ACC112 (cell line): ENCODE measurements around the gene TMEM17.

ENCODE experiments used
- H2AFZ ChIP-seq: fragments of 200-600 bp; sonication (generic); one replicate; pipeline ENCODE4 v1.6.0; 2017; ENCODE audit warnings: antibody characterized with exemption, low read length; ENCODE audit not compliant: unreplicated experiment
- H3K27ac ChIP-seq: fragments of 200-600 bp; sonication (generic); 2 replicates; pipeline ENCODE4 v1.5.1; 2014; ENCODE audit warnings: low read depth, mild to moderate bottlenecking, antibody characterized with exemption, low read length, moderate library complexity
- H3K27me3 ChIP-seq: fragments of 200-600 bp; sonication (generic); 2 replicates; pipeline ENCODE4 v1.6.1; 2014; ENCODE audit warnings: mild to moderate bottlenecking, antibody characterized with exemption, low read length, moderate library complexity, mixed read lengths; ENCODE audit not compliant: insufficient read depth
- H3K36me3 ChIP-seq: fragments of 200-600 bp; sonication (generic); 2 replicates; pipeline ENCODE4 v1.6.1; 2016; ENCODE audit warnings: mild to moderate bottlenecking, antibody characterized with exemption, low read length, moderate library complexity, mixed read lengths; ENCODE audit not compliant: insufficient read depth
- H3K4me1 ChIP-seq: fragments of 200-600 bp; sonication (generic); one replicate; pipeline ENCODE4 v1.6.1; 2016; ENCODE audit warnings: low read length, mixed read lengths; ENCODE audit not compliant: insufficient read depth, unreplicated experiment, control insufficient read depth
- H3K4me3 ChIP-seq: fragments of 200-600 bp; sonication (generic); 2 replicates; pipeline ENCODE4 v1.5.1; 2014; ENCODE audit warnings: mild to moderate bottlenecking, low read depth, low read length
- H3K79me2 ChIP-seq: fragments of 200-600 bp; sonication (generic); one replicate; pipeline ENCODE4 v1.6.0; 2016; ENCODE audit warnings: low read length; ENCODE audit not compliant: control insufficient read depth, unreplicated experiment, insufficient read depth

The TMEM17 gene

GRCh38 chr2:62456721-62457539 is 49.1 kb downstream of the TMEM17 start:
- H3K4me1 ChIP-seq: peaks cover 6% of the 10 kb centered on the region
- H3K4me3 ChIP-seq: peak overlapping the region; percentile 80
- H3K79me2 ChIP-seq: no peaks in the 10 kb centered on the region
- no peaks in the 10 kb centered on the region for H3K27me3 ChIP-seq
- H3K36me3 ChIP-seq: no peaks in the 10 kb centered on the region
- peak overlapping the region; percentile 54 for H2AFZ ChIP-seq
- no peak overlapping the region for H3K27ac ChIP-seq

- Histone ChIP-seq H3K4me1 (peaks cover 6% of the 10 kb centered on the region), H3K27ac (no peak overlapping the region), H3K27me3 (no peaks in the 10 kb centered on the region), H3K4me3 (peak overlapping the region; percentile 80; the same call in 1 of the 2 replicates), H2AFZ (peak overlapping the region; percentile 54), H3K36me3 (no peaks in the 10 kb centered on the region), H3K79me2 (no peaks in the 10 kb centered on the region)
Observed at GRCh38 chr2:62455957-62456692, 49.9 kb downstream of the TMEM17 start.

GRCh38 chr2:62453955-62454354 is 52.0 kb downstream of the TMEM17 start:
- H3K79me2 ChIP-seq: no peaks in the 10 kb centered on the region
- no peak overlapping the region for H2AFZ ChIP-seq
- H3K36me3 ChIP-seq: no peaks in the 10 kb centered on the region
- no peak overlapping the region for H3K4me3 ChIP-seq
- H3K27ac ChIP-seq: no peak overlapping the region
- H3K27me3 ChIP-seq: no peaks in the 10 kb centered on the region
- H3K4me1 ChIP-seq: peaks cover 6% of the 10 kb centered on the region

- Histone ChIP-seq H2AFZ (no peak overlapping the region), H3K4me1 (peaks cover 6% of the 10 kb centered on the region), H3K79me2 (no peaks in the 10 kb centered on the region), H3K27me3 (no peaks in the 10 kb centered on the region), H3K4me3 (no peak overlapping the region), H3K36me3 (no peaks in the 10 kb centered on the region), H3K27ac (no peak overlapping the region)
Observed at GRCh38 chr2:62452701-62453454, 53.1 kb downstream of the TMEM17 start.

GRCh38 chr2:62450716-62451191 is 55.2 kb downstream of the TMEM17 start:
- no peaks in the 10 kb centered on the region; the same call in 1 of the 2 replicates for H3K27me3 ChIP-seq
- no peak overlapping the region for H3K4me3 ChIP-seq
- no peaks in the 10 kb centered on the region for H3K4me1 ChIP-seq
- H3K79me2 ChIP-seq: no peaks in the 10 kb centered on the region
- no peak overlapping the region for H2AFZ ChIP-seq
- no peak overlapping the region for H3K27ac ChIP-seq
- no peaks in the 10 kb centered on the region for H3K36me3 ChIP-seq
